HepG2 (cell line): ENCODE measurements around the gene ATF3. TPM values are rescaled to one million over a fixed set of nuclear protein-coding genes. Genes with fewer than 3 reads are reported as not detected.

Source experiments
- ATAC-seq: fragments of 200-7000 bp; cut with Tn5 transposase; 3 replicates; pipeline ENCODE4 v1.9.1; 2020; ENCODE audit warnings: mild to moderate bottlenecking, moderate library complexity
- BruUV-seq: library from RNA; stranded (reverse); fragments of 400-500 nt; replicated peaks from 2 replicates; lab custom pipeline; 2021; lab: Mats Ljungman, UMichigan
- CTCF ChIA-PET: fragments of 300-600 bp; formaldehyde crosslinking; extraction: SDS; loops from one replicate; lab custom pipeline; 2021; ENCODE audit warnings: low total read pairs, inconsistent platforms, low intra/inter-chr PET ratio; lab: Yijun Ruan, JAX
- POLR2A ChIA-PET: fragments of 350-600 bp; sonication (Branson Sonifier 250); formaldehyde crosslinking; loops from one replicate; lab custom pipeline; 2020; ENCODE audit warnings: antibody characterized with exemption, inconsistent platforms; lab: Yijun Ruan, JAX
- DNase-seq: peaks from one replicate; pipeline ENCODE4 v3.0.0-alpha.2; 2015; ENCODE audit warnings: low spot score
- FAIRE-seq: peaks from 3 replicates; lab custom pipeline; 2011; peaks lifted over from hg19 to GRCh38; lab: Jason Lieb, UNC
- H2AFZ ChIP-seq: one replicate; pipeline ENCODE4 v1.6.1; 2011; ENCODE audit warnings: low read length, inconsistent platforms
- H3K27ac ChIP-seq: fragments of 300-600 bp; 3 replicates; pipeline ENCODE4 v1.8.0; 2011; ENCODE audit warnings: mixed run types, mild to moderate bottlenecking, mixed read lengths, low read length, inconsistent platforms; ENCODE audit not compliant: insufficient read depth; ENCODE audit errors: extremely low read length
- H3K27me3 ChIP-seq, 2 experiments: fragments of 200-600 bp in 1 of 2; 2 replicates in 1 of 2; 3 replicates in 1 of 2; pipeline versions ENCODE4 v1.6.0 to v1.8.0; 2011; ENCODE audit warnings: low read length in 2 of 2, mild to moderate bottlenecking in 2 of 2, moderate library complexity in 2 of 2, inconsistent platforms in 1 of 2; ENCODE audit not compliant: insufficient read depth in 2 of 2, control insufficient read depth in 1 of 2
- H3K36me3 ChIP-seq, 2 experiments: fragments of 200-600 bp in 1 of 2; replicated peaks in 1 of 2; 2 replicates in 1 of 2; 3 replicates in 1 of 2; pipeline versions ENCODE4 v1.5.1 to v1.8.0; 2011; ENCODE audit warnings: low read length in 2 of 2, inconsistent platforms in 1 of 2; ENCODE audit not compliant: insufficient read depth in 2 of 2, control insufficient read depth in 1 of 2
- H3K4me1 ChIP-seq: 2 replicates; pipeline ENCODE4 v1.5.1; 2012; ENCODE audit warnings: low read length, inconsistent platforms; ENCODE audit not compliant: insufficient read depth
- H3K4me2 ChIP-seq: 2 replicates; pipeline ENCODE4 v1.6.0; 2011; ENCODE audit warnings: low read depth, low read length, inconsistent platforms
- H3K4me3 ChIP-seq, 3 experiments: fragments of 200-600 bp in 1 of 3; sonication (generic), shearing (Covaris generic) in 1 of 3; replicated peaks in 1 of 3; 2 replicates each; pipeline ENCODE4 v1.5.1; 2011 to 2016; ENCODE audit warnings: low read length in 3 of 3, inconsistent platforms in 2 of 3, low read depth in 2 of 3, mild to moderate bottlenecking in 2 of 3, control low read depth in 1 of 3, mixed read lengths in 1 of 3; ENCODE audit not compliant: insufficient read depth in 1 of 3
- H3K79me2 ChIP-seq: one replicate; pipeline ENCODE4 v1.6.1; 2011; ENCODE audit warnings: low read length, inconsistent platforms; ENCODE audit not compliant: insufficient read depth
- H3K9ac ChIP-seq: 2 replicates; pipeline ENCODE4 v1.6.0; 2011; ENCODE audit warnings: mild to moderate bottlenecking, low read depth, low read length, inconsistent platforms; ENCODE audit not compliant: insufficient read depth
- H3K9me3 ChIP-seq: 2 replicates; pipeline ENCODE4 v1.5.1; 2012; ENCODE audit warnings: mild to moderate bottlenecking, low read length
- H4K20me1 ChIP-seq: 2 replicates; pipeline ENCODE4 v1.6.0; 2011; ENCODE audit warnings: inconsistent platforms, mild to moderate bottlenecking, low read length, moderate library complexity; ENCODE audit not compliant: insufficient read depth
- CREM ChIP-seq, 2 experiments: sonication (generic) in 1 of 2; formaldehyde crosslinking in 1 of 2; IDR thresholded peaks; 2 replicates each; pipeline versions ENCODE4 v1.4.0 to v1.6.1; 2016 to 2020; ENCODE audit warnings: antibody characterized with exemption in 1 of 2, mild to moderate bottlenecking in 1 of 2, missing genetic modification reagents in 1 of 2
- DPF2 ChIP-seq: sonication (generic); formaldehyde crosslinking; IDR thresholded peaks from 2 replicates; pipeline ENCODE4 v1.4.0; 2020; ENCODE audit warnings: mild to moderate bottlenecking, low read depth, missing genetic modification reagents, borderline replicate concordance
- FOSL2 ChIP-seq: sonication (generic); formaldehyde crosslinking; IDR thresholded peaks from 2 replicates; pipeline ENCODE4 v1.4.0; 2020; ENCODE audit warnings: missing genetic modification reagents
- HNF4G ChIP-seq, 2 experiments: sonication (generic) in 1 of 2; formaldehyde crosslinking in 1 of 2; IDR thresholded peaks; 2 replicates each; pipeline versions ENCODE4 v1.4.0 to v1.6.1; 2011 to 2020; ENCODE audit warnings: borderline replicate concordance in 2 of 2, low read depth in 2 of 2, mild to moderate bottlenecking in 2 of 2, low read length in 1 of 2, missing genetic modification reagents in 1 of 2, moderate library complexity in 1 of 2
- NFE2 ChIP-seq: sonication (generic); formaldehyde crosslinking; IDR thresholded peaks from 2 replicates; pipeline ENCODE4 v1.4.0; 2020; ENCODE audit warnings: missing genetic modification reagents
- NFYB ChIP-seq: sonication (generic); formaldehyde crosslinking; IDR thresholded peaks from 2 replicates; pipeline ENCODE4 v1.4.0; 2020; ENCODE audit warnings: missing genetic modification reagents
- NR2F1 ChIP-seq, 2 experiments: fragments of 450-650 bp in 1 of 2; formaldehyde crosslinking in 1 of 2; IDR thresholded peaks; 2 replicates each; pipeline versions ENCODE4 v1.5.0 to v1.6.1; 2016 to 2020; ENCODE audit warnings: mild to moderate bottlenecking in 1 of 2, missing compliant biosample characterization in 1 of 2, missing genetic modification reagents in 1 of 2, moderate library complexity in 1 of 2
- PRPF4 ChIP-seq: fragments of 200-400 bp; formaldehyde crosslinking; IDR thresholded peaks from 2 replicates; pipeline ENCODE4 v1.6.1; 2016; ENCODE audit warnings: low read length, low read depth; ENCODE audit not compliant: poor library complexity, severe bottlenecking
- REL ChIP-seq: sonication (generic); formaldehyde crosslinking; conservative IDR thresholded peaks from 2 replicates; pipeline ENCODE4 v1.8.0; 2022; ENCODE audit warnings: mild to moderate bottlenecking, missing genetic modification reagents, moderate library complexity
- SATB2 ChIP-seq: sonication (generic); formaldehyde crosslinking; IDR thresholded peaks from 2 replicates; pipeline ENCODE4 v1.5.0; 2020; ENCODE audit warnings: missing genetic modification reagents
- ZBTB1 ChIP-seq: sonication (generic); formaldehyde crosslinking; IDR thresholded peaks from 2 replicates; pipeline ENCODE4 v1.4.0; 2020; ENCODE audit warnings: missing genetic modification reagents, borderline replicate concordance
- ZBTB3 ChIP-seq: sonication (generic); formaldehyde crosslinking; IDR thresholded peaks from 2 replicates; pipeline ENCODE4 v1.4.0; 2020; ENCODE audit warnings: low read depth, mild to moderate bottlenecking, moderate library complexity, missing genetic modification reagents, borderline replicate concordance
- ZNF292 ChIP-seq: sonication (generic); formaldehyde crosslinking; IDR thresholded peaks from 2 replicates; pipeline ENCODE4 v1.8.1; 2022; ENCODE audit warnings: mild to moderate bottlenecking, low read depth, missing genetic modification reagents, borderline replicate concordance
- ZNF446 ChIP-seq: sonication (generic); formaldehyde crosslinking; IDR thresholded peaks from 2 replicates; pipeline ENCODE4 v1.5.0; 2020; ENCODE audit warnings: mild to moderate bottlenecking, missing genetic modification reagents
- ZNF558 ChIP-seq: sonication (generic); formaldehyde crosslinking; IDR thresholded peaks from 2 replicates; pipeline ENCODE4 v1.9.0; 2022; ENCODE audit warnings: mild to moderate bottlenecking, missing genetic modification reagents, borderline replicate concordance
- ZNF619 ChIP-seq: sonication (generic); formaldehyde crosslinking; IDR thresholded peaks from 2 replicates; pipeline ENCODE4 v1.4.0; 2020; ENCODE audit warnings: mild to moderate bottlenecking, missing genetic modification reagents
- ZNF775 ChIP-seq: sonication (generic); formaldehyde crosslinking; IDR thresholded peaks from 2 replicates; pipeline ENCODE4 v1.4.0; 2020; ENCODE audit warnings: missing genetic modification reagents, mild to moderate bottlenecking, moderate library complexity, borderline replicate concordance
- WGBS: methylation state at CpG from one replicate; pipeline ENCODE4 v1.1.6; 2017; ENCODE audit warnings: low lambda C conversion rate; 5-methylcytosine and 5-hydroxymethylcytosine counted together
- in situ Hi-C: cut with HindIII; loops from 2 replicates; pipeline ENCODE4 v1.10.0; 2017; ENCODE audit warnings: low pct_unique_long_range_greater_than_20kb; ENCODE audit not compliant: extremely low pct_ligation_motif_present
- intact Hi-C: fragments of 100-400 bp; cut with micrococcal nuclease; formaldehyde crosslinking; loops from one replicate; pipeline ENCODE4 v1.10.0; 2022; ENCODE audit not compliant: unreplicated experiment
- polyA plus RNA-seq, 8 experiments: library from polyadenylated mRNA; depleted of rRNA in 3 of 8; stranded (reverse) in 7 of 8; unstranded in 1 of 8; fragments of >200 nt; fragmentation: Illumina TruSeq in 4 of 8; extraction: Trizol in 4 of 8; gene quantifications; 2 replicates each; pipeline versions ENCODE4 v1.2.1 to v1.2.3, GENCODE V29; 2011 to 2016; ENCODE audit warnings: low read depth in 4 of 8, missing spikeins in 1 of 8, mixed read lengths in 1 of 8; ENCODE audit not compliant: insufficient read depth in 1 of 8
- total RNA-seq, 5 experiments: library from RNA; depleted of rRNA; stranded (reverse); fragments of >200 nt; fragmentation: Illumina TruSeq; extraction: Trizol; gene quantifications; 2 replicates each; pipeline ENCODE4 v1.2.3, GENCODE V29; 2016; ENCODE audit warnings: low read depth in 1 of 5
- TF ChIP-seq, protein P1 (sequence below): IDR thresholded peaks from 2 replicates; pipeline ENCODE4 v1.6.1; 2016; ENCODE audit warnings: low read depth, control low read depth
- TF ChIP-seq, protein P2 (sequence below): sonication (generic); formaldehyde crosslinking; conservative IDR thresholded peaks from 2 replicates; pipeline ENCODE4 v1.4.0; 2020; ENCODE audit warnings: missing genetic modification reagents
- TF ChIP-seq, protein P3 (sequence below): IDR thresholded peaks from 2 replicates; pipeline ENCODE4 v1.6.1; 2016; ENCODE audit warnings: control low read depth

The ATF3 gene
- total and polyA plus RNA-seq, 2 of the 13 experiments (the other 11 are each of a cell fraction or from before 2014, with no cell fraction given), result 5.0 to 13.0 TPM

DNA sequence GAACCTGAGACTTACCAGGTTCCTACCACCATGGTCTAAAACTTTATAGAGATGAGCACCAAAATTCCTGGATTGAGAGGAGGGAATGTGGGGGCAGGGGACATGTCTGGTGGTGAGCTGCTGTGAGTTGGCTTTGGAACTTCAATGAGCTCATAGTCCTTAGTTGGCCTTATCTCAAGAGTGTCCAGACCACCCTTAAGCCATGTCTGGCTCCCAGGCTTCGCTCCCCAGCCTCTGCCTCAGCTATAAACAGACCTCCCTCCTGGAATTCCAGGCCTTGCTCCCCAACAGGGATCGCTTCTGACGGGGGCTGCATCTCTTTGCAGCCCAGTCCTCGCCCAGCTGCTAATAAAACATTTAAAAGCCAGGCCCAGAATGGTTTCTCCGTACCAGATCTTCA lies 19.5 kb downstream of the ATF3 start:
- FAIRE-seq (no peak), DNase-seq (no peak), ATAC-seq (no peak)
- intact Hi-C loops, result loop anchor here (2.0 kb wide), 1 partner anchor 145 kb away; no protein-coding TSS in a partner anchor
- 72% methylated on average over 5 of the region's 5 CpGs for WGBS
- 0 out of 2 replicates have a peak overlapping the region, but pooled peaks have one; percentile 2 for H3K4me2 ChIP-seq
- H3K4me3 ChIP-seq, result no peak overlapping the region
- H4K20me1 ChIP-seq, result no peaks in the 10 kb centered on the region
- peaks cover 0 to 16% of the 10 kb centered on the region in 2 experiments; a peak in 2 of 5 replicates for H3K27me3 ChIP-seq
- in situ Hi-C loops, result loop anchor here (10.0 kb wide), 1 partner anchor 153 kb away; no protein-coding TSS in a partner anchor
- H3K4me1 ChIP-seq, result peaks cover 28% of the 10 kb centered on the region
- BruUV-seq, result no TSS peak
- no peak overlapping the region for H3K9ac ChIP-seq
- CTCF ChIA-PET, result no interaction called here
- H3K36me3 ChIP-seq, result no peaks in the 10 kb centered on the region
- no peaks in the 10 kb centered on the region for H3K9me3 ChIP-seq
- H3K79me2 ChIP-seq, result no peaks in the 10 kb centered on the region
- H3K27ac ChIP-seq, result no peak overlapping the region
- TF ChIP-seq NFYB, result no peak
- TF ChIP-seq ZBTB1 (CRISPR knock-in tag), result no peak
- TF ChIP-seq HNF4G (IDR thresholded peaks at IDR 0.05; ENCODE audit: borderline replicate concordance, low read depth, low read length), result no peak
- TF ChIP-seq HNF4G (CRISPR knock-in tag; IDR thresholded peaks at IDR 0.05; ENCODE audit: borderline replicate concordance, low read depth), result no peak
- no peak for TF ChIP-seq FOSL2
- TF ChIP-seq DPF2 (CRISPR knock-in tag), result no peak
- TF ChIP-seq REL (CRISPR knock-in tag), result no peak
- no peak for TF ChIP-seq SATB2 (CRISPR knock-in tag)
- TF ChIP-seq CREM (IDR thresholded peaks at IDR 0.05), result no peak
- TF ChIP-seq CREM (CRISPR knock-in tag; IDR thresholded peaks at IDR 0.05), result no peak
- TF ChIP-seq PRPF4, result no peak
- TF ChIP-seq ZNF558, result no peak
- TF ChIP-seq ZBTB3 (CRISPR knock-in tag), result no peak
- TF ChIP-seq, protein P1, sequence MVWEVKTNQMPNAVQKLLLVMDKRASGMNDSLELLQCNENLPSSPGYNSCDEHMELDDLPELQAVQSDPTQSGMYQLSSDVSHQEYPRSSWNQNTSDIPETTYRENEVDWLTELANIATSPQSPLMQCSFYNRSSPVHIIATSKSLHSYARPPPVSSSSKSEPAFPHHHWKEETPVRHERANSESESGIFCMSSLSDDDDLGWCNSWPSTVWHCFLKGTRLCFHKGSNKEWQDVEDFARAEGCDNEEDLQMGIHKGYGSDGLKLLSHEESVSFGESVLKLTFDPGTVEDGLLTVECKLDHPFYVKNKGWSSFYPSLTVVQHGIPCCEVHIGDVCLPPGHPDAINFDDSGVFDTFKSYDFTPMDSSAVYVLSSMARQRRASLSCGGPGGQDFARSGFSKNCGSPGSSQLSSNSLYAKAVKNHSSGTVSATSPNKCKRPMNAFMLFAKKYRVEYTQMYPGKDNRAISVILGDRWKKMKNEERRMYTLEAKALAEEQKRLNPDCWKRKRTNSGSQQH, result no peak
- no peak for TF ChIP-seq ZNF619 (CRISPR knock-in tag)
- no peak for TF ChIP-seq NR2F1 (CRISPR knock-in tag; IDR thresholded peaks at IDR 0.05)
- no peak for TF ChIP-seq ZNF446 (CRISPR knock-in tag)
- TF ChIP-seq, protein P2, sequence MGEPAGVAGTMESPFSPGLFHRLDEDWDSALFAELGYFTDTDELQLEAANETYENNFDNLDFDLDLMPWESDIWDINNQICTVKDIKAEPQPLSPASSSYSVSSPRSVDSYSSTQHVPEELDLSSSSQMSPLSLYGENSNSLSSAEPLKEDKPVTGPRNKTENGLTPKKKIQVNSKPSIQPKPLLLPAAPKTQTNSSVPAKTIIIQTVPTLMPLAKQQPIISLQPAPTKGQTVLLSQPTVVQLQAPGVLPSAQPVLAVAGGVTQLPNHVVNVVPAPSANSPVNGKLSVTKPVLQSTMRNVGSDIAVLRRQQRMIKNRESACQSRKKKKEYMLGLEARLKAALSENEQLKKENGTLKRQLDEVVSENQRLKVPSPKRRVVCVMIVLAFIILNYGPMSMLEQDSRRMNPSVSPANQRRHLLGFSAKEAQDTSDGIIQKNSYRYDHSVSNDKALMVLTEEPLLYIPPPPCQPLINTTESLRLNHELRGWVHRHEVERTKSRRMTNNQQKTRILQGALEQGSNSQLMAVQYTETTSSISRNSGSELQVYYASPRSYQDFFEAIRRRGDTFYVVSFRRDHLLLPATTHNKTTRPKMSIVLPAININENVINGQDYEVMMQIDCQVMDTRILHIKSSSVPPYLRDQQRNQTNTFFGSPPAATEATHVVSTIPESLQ (CRISPR knock-in tag), result no peak
- TF ChIP-seq, protein P3, sequence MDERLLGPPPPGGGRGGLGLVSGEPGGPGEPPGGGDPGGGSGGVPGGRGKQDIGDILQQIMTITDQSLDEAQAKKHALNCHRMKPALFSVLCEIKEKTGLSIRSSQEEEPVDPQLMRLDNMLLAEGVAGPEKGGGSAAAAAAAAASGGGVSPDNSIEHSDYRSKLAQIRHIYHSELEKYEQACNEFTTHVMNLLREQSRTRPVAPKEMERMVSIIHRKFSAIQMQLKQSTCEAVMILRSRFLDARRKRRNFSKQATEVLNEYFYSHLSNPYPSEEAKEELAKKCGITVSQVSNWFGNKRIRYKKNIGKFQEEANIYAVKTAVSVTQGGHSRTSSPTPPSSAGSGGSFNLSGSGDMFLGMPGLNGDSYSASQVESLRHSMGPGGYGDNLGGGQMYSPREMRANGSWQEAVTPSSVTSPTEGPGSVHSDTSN (CRISPR knock-in tag), result no peak
- TF ChIP-seq ZNF292 (CRISPR knock-in tag), result no peak
- no peak for TF ChIP-seq NFE2 (CRISPR knock-in tag)
- TF ChIP-seq ZNF775 (CRISPR knock-in tag), result no peak
- no peak overlapping the region for H2AFZ ChIP-seq
- POLR2A ChIA-PET, result interaction anchor here (2.3 kb wide), 1 partner anchor 20 kb away, joined by 9 read pairs; the partner anchor contains the start of gene ATF3
